HL-60 (cell line): ENCODE results near the gene DOCK2.

Experiments used
- GABPA ChIP-seq: IDR thresholded peaks from 2 replicates; pipeline ENCODE4 v1.6.1; 2012; ENCODE audit warnings: low read depth
- TF ChIP-seq, protein P1 (sequence below): IDR thresholded peaks from one replicate; pipeline ENCODE4 v1.5.1; 2011; ENCODE audit warnings: low read length, control low read depth, inconsistent platforms; ENCODE audit not compliant: insufficient read depth
- TF ChIP-seq, protein P2 (sequence below): IDR thresholded peaks from 2 replicates; pipeline ENCODE4 v1.6.1; 2012; ENCODE audit warnings: low read depth; ENCODE audit not compliant: insufficient replicate concordance

DNA sequence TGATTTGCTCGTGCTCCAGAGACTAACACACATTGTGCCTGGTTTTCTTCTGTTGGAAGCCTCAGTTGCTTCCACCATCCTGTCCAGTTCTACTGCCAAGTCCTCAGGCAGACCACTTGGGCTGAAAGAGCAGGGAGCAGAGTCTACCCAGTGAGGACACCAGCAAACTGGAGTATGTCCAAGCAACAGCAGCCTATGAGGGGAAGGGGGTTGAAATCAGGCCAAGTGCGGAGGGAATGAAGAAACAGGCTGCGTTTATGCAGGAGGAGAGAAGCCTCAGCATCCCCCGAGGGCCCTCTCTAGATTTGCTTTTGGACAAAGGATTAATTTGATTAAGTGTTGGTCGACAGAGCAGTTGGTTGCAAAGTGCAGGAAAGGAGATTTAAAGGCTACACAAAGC lies 14.5 kb downstream of the DOCK2 start:
- TF ChIP-seq, protein P1, sequence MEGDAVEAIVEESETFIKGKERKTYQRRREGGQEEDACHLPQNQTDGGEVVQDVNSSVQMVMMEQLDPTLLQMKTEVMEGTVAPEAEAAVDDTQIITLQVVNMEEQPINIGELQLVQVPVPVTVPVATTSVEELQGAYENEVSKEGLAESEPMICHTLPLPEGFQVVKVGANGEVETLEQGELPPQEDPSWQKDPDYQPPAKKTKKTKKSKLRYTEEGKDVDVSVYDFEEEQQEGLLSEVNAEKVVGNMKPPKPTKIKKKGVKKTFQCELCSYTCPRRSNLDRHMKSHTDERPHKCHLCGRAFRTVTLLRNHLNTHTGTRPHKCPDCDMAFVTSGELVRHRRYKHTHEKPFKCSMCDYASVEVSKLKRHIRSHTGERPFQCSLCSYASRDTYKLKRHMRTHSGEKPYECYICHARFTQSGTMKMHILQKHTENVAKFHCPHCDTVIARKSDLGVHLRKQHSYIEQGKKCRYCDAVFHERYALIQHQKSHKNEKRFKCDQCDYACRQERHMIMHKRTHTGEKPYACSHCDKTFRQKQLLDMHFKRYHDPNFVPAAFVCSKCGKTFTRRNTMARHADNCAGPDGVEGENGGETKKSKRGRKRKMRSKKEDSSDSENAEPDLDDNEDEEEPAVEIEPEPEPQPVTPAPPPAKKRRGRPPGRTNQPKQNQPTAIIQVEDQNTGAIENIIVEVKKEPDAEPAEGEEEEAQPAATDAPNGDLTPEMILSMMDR = no peak
- TF ChIP-seq GABPA = no peak
- TF ChIP-seq, protein P2, sequence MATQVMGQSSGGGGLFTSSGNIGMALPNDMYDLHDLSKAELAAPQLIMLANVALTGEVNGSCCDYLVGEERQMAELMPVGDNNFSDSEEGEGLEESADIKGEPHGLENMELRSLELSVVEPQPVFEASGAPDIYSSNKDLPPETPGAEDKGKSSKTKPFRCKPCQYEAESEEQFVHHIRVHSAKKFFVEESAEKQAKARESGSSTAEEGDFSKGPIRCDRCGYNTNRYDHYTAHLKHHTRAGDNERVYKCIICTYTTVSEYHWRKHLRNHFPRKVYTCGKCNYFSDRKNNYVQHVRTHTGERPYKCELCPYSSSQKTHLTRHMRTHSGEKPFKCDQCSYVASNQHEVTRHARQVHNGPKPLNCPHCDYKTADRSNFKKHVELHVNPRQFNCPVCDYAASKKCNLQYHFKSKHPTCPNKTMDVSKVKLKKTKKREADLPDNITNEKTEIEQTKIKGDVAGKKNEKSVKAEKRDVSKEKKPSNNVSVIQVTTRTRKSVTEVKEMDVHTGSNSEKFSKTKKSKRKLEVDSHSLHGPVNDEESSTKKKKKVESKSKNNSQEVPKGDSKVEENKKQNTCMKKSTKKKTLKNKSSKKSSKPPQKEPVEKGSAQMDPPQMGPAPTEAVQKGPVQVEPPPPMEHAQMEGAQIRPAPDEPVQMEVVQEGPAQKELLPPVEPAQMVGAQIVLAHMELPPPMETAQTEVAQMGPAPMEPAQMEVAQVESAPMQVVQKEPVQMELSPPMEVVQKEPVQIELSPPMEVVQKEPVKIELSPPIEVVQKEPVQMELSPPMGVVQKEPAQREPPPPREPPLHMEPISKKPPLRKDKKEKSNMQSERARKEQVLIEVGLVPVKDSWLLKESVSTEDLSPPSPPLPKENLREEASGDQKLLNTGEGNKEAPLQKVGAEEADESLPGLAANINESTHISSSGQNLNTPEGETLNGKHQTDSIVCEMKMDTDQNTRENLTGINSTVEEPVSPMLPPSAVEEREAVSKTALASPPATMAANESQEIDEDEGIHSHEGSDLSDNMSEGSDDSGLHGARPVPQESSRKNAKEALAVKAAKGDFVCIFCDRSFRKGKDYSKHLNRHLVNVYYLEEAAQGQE = no peak
